HG03139 (cell line): ENCODE data around the gene ETF1.
"Not testable (repeated sequence)": the region's sequence is repeated elsewhere in the genome, so short reads cannot be mapped to it uniquely, and the experiment has no call there.

Source experiments
- ATAC-seq: cut with Tn5 transposase; IDR thresholded peaks from one replicate; pipeline ENCODE4 v1.9.1; 2021; ENCODE audit not compliant: unreplicated experiment

The ETF1 gene

DNA sequence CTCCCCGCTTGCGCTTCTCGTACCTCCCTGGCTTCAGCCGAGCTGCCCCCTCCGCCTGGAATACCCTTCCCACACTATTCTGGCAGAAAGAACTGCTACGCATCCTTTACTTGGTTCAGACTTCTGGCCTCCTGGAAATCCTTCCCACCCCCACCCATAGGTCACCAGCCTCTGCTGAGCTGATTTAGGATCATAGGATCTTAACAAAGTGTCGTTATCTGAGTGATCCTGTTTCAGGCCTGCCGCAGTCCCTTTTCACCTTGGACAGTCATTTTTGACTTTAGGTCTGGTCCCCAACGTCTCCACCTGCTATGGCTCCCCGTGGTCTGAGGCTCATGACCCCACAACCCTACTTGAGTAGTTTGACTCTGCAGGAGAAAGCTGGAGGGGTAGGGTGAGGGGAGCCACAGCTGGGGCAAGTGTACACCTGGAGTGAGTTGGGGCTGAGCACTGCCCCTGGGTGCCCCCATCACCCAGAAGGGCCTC lies 50.4 kb downstream of the ETF1 start:
- ATAC-seq, result no peak

DNA sequence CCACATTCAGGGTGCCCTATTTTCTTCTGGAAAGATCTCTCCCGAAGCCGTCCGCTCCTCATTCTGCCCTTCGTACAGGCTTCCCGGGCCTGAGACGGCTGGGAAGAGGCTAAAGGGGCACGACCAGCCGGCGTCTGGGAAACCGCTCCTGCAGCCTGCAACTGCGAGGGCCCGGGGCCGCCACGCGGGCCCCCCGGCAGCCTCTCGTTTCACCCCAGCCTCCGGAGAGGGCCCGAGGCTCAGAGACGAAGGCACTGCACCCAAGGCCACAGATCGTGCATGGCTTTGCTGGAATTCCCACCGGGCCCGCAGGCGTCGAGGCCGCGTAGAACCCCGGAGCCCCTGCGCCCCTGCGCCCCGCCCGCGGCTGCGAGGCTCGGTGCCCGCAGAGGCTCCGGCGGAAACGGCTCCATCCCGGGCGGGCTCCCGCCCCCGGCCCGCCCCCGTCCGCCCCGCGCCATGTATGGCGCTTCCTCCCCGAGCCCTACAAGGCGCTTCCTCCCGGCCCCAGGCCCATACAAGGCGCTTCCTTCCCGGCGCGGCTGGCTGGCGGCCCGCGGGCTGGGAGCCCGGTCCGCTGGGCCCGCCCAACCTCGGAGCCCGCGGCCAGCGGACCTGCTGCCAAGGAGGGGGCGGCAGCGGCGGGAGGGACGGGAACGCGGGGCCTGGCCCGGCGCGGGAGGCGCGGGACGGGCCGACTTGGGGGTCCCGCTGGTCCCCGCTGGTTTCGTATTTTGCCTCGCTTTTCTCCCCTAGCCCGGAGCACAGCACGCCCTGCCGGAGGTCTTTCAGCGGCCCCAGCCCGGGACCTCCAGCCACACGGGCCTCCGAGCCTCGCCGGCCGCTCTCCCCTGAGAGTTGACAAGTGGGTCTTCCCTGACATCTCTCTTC lies 51.1 kb downstream of the ETF1 start:
- peak; percentile 95 for ATAC-seq

DNA sequence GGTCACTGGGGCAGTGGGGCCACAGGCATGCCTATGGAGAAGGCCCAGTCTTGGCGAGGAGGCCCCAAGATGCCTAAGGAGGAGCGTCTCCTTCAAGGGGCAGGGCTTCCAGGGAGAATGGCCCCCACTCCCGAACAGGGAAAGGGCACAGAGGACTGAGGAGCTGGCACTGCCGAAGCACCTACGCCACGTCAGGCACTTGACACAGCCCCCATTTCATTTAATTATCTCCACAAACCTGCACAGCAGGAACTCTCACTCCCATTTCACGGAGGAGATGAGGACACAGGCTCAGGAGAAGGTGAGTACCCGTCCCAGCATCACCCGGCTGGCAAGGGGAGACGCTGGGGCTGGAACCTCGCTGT lies 51.8 kb downstream of the ETF1 start:
- ATAC-seq, result no peak

DNA sequence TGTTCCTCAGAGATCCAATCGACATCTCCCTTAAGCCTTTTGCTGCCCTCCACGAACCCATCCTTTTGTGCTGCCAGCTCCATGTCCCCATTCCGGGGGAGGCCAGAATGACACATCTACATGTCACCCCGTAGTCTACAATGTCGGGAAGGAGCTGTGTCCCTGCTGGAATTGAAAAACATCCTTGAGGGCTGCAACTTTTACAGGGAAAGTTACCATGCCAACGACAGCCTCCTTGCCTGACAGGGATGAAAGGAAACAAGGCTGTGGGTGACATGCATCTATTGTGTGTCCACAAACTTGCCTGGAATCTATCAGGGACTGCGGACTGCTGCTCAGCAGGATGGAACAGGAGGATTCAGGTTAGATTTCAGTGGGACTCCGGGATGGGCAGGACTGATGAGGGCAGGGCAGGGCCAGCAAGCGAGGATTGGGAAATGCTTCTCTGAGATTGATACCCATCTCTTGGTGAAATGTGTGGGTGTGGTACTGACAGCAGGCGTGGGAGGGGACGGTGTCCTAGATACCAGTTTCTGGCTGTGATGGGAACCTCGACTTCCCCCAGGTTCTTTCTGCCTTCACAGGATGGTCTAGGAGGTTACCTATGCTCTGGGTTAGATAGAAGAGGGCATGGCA lies 52.3 kb downstream of the ETF1 start:
- ATAC-seq, result no peak

DNA sequence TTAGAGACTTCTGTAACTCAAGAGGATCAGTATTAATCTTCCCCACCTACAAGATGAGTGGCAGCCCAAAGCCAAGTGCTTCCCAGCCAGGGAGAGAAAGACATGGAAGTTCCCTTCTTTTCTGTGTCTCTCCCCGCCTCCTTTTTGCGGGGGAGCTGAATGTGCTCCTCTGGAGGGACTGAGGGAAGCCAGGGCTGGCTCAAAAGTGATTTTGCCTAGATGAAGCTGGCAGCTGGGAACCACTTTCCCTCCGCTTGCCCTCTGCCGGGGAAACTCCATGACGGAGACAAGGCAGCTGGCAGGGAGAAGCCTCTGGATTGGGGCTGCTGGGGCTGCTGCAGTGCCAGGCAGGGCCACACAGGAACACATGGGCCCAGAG lies 53.4 kb downstream of the ETF1 start:
- ATAC-seq, result no peak

DNA sequence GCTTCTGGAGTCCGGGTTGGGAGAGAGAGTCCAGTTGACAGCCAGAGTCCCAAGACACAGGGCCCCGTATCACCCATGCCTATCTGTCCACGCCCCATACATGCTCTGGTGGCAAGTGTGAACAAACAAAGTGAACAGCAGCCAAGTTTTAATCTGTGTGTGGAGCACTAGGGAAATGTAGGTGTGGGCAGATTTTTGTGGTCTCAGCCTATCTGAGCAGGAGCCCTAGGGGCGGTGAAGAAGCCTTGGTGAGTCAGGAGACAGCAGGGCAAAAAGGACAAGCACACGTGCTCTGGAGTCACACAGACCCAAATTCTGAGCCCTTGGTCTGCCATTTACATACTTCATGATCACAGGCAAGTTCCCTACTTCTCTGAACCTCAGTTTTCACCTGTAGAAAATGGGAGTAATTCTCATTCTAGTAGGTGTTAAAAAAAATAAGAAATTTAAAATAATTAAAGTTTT lies 54.5 kb downstream of the ETF1 start:
- ATAC-seq, result no peak

DNA sequence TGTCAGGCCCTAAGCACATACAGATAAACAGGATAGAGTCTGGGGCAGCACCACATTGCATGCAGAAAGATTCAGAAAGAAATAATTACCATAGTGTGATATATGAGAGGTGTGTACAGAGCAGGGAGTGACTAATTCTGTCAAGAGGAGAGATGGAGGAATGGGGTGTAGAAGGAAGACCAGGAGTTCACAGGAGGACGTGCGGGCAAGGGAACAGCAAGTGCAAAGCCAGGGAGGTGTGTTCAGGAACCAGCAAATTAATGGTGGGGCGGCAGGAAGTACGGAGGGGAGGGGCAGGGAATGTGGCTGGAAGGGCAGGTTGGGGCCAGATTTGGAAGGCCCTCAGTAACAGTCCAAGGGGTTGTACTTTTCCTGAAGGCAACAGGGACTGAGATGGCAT lies 60.4 kb downstream of the ETF1 start:
- ATAC-seq, result no peak

DNA sequence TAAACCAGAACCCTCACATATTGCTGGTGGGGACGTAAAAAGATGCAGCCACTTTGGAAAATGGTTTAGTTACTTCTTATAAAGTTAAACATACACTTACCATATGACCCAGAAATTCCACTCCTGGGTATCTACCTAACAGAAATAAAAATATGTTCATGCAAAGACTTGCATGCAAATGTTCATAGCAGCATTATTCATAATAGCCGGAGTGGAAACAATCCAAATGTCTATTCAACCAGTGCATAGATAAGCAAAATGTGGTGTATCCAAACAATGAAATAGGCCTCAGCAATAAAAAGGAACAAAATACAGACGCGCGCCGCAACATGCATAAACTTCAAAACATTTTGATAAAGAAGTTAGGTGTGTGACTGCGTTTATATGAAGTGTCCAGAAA lies 66.1 kb downstream of the ETF1 start:
- no peak for ATAC-seq

DNA sequence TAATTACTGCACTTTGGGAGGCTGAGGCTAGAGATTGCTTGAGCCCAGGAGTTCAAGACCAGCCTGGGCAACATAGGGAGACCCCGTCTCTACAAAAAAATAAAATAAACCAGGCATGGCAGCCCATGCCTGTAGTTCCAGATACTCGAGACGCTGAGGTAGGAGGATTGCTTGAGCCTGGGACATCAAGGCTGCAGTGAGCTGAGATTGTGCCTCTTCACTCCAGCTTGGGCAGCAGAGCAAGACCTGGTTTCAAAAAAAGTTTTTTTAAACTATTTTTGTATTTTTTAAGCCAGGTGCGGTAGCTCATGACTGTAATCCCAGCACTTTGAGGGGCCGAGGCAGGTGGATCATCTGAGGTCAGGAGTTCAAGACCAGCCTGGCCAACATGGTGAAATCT lies 69.9 kb downstream of the ETF1 start:
- ATAC-seq, result not testable (repeated sequence)

DNA sequence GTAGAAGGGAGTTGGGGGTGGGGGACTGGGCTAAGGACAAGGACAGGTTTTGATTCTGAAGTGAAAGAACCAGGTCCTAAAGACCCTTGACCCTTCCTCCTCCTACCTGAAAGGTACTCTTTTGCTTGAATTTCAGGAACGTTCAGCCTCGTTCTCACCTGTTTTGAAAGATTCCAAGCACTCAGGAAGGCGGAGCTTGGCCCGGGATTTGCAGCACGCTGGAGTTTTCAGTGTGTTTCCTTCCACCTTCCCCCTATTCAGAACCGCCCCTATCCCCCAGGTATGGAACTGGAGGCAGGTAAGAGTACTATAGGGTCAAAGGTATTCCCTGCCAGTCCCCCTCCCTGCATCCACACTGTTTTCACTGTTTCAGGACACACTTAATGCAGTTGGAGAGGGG lies 70.7 kb downstream of the ETF1 start:
- ATAC-seq, result no peak

DNA sequence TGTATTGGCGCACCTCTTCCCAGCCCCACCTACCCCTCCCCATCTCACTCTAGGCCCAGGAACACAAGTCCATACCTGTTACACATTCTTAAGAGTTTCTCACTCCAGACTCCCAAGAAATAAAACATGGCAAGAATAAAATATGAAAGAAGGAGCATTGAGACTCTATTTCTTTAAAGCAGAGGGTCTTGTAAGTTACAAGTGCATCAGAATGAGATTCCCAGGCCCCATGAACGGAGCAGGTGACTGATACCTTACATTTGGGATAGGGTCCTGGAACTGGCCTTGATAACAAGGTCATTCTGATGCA lies 72.0 kb downstream of the ETF1 start:
- ATAC-seq, result no peak

DNA sequence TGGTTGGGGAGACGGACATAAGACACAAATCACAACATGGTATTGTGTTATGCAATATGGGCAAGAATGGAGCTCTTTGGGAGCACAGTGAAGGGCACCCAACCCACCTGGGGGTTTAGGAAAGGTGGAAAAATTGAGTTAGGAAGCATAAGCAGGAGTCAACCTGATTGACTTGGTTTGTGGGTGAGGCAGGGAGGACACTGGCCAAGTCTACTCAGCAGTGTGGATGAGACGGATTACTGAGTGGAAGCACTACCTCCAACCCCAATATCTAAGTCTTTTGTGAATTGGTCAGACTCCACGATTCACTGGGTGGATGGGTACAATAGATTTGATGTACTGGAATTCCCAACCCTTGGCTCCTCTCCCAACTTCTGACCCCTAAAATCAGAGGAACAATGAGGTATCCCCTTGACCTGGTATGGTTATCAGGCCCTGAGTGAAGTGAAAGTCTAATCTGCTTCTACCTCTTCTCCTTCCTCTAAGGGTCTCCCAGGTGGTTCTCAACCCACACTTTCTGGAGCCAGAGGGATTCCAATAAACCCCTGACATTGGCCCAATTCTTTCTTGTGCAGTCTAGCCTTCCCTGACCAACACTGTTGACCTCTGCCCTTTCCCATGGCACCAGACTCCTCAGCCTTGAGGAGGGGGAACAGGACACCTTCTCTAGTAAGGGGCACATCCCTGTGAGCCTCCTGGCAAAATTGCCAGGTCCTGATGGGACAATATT lies 72.5 kb downstream of the ETF1 start:
- no peak for ATAC-seq

DNA sequence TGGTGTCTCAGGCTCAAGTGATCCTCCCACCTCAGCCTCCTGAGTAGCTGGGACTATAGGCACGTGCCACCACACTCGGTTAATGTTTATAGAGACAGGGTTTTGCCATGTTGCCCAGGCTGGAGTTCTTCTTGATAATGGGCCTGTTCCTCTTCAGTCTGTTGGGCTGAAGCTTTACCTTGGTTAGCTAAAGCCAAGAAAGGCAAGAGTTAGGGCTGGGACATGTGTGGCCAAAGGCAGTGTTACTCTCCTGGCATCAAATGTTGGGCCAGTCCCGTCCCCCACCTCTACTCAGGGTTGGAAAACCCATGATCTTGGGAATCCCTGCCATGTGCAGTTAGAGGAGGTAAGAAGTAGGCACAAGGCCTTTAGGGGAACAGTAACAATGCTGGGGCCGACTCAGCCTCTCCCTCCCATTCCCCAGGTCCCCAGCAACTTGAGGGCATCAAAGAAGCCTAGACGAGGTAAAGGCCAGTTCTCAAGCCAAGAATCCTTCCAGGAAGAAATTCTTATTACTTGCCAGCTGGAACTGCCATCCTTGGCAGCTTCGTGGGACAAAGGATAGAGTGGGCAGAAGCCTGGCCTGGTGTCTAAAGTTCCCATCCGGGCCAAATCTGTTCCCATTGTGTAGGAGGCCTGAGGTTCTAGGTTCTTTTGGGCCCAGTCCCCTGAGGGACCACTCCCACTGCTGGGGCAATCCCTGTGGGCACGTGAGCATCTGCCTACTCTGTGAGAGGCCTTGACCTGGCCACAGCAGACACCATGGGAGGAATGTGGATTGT lies 73.3 kb downstream of the ETF1 start:
- no peak for ATAC-seq

DNA sequence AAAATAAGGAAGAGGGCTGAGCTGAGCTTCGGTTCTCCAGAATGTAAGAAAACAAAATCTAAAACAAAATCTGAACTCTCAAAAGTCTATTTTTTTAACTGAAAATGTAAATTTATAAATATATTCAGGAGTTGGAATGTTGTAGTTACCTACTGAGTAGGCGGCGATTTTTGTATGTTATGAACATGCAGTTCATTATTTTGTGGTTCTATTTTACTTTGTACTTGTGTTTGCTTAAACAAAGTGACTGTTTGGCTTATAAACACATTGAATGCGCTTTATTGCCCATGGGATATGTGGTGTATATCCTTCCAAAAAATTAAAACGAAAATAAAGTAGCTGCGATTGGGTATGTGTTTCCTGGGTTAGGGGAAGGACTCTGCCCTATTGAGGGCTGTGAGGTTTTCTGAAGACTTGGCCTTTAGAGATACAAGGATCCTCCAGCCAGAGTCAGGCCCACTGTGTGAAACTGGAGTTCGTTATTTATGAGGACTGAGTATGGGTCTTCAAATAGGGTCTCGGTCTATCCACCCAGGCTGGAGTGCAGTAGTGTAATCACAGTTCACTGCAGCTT lies 74.0 kb downstream of the ETF1 start:
- no peak for ATAC-seq

DNA sequence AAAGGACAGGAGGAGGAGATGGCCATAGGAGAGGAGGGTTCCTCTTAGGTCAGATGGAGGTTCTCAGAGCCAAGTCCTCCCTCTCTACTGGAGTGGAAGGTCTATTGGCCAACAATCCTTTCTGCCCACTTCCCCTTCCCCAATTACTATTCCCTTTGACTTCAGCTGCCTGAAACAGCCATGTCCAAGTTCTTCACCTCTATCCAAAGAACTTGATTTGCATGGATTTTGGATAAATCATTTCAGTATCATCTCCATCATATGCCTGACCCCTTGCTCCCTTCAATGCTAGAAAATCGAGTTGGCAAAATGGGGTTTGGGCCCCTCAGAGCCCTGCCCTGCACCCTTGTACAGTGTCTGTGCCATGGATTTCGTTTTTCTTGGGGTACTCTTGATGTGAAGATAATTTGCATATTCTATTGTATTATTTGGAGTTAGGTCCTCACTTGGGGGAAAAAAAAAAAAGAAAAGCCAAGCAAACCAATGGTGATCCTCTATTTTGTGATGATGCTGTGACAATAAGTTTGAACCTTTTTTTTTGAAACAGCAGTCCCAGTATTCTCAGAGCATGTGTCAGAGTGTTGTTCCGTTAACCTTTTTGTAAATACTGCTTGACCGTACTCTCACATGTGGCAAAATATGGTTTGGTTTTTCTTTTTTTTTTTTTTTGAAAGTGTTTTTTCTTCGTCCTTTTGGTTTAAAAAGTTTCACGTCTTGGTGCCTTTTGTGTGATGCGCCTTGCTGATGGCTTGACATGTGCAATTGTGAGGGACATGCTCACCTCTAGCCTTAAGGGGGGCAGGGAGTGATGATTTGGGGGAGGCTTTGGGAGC lies 74.7 kb downstream of the ETF1 start:
- no peak for ATAC-seq

DNA sequence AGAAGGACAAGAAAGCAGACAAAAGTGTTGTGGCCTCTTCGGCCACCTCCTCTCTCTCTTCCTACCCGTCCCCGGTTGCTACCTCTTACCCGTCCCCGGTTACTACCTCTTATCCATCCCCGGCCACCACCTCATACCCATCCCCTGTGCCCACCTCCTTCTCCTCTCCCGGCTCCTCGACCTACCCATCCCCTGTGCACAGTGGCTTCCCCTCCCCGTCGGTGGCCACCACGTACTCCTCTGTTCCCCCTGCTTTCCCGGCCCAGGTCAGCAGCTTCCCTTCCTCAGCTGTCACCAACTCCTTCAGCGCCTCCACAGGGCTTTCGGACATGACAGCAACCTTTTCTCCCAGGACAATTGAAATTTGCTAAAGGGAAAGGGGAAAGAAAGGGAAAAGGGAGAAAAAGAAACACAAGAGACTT lies 75.3 kb downstream of the ETF1 start:
- no peak for ATAC-seq

DNA sequence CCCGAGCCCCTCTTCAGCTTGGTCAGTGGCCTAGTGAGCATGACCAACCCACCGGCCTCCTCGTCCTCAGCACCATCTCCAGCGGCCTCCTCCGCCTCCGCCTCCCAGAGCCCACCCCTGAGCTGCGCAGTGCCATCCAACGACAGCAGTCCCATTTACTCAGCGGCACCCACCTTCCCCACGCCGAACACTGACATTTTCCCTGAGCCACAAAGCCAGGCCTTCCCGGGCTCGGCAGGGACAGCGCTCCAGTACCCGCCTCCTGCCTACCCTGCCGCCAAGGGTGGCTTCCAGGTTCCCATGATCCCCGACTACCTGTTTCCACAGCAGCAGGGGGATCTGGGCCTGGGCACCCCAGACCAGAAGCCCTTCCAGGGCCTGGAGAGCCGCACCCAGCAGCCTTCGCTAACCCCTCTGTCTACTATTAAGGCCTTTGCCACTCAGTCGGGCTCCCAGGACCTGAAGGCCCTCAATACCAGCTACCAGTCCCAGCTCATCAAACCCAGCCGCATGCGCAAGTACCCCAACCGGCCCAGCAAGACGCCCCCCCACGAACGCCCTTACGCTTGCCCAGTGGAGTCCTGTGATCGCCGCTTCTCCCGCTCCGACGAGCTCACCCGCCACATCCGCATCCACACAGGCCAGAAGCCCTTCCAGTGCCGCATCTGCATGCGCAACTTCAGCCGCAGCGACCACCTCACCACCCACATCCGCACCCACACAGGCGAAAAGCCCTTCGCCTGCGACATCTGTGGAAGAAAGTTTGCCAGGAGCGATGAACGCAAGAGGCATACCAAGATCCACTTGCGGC lies 75.9 kb downstream of the ETF1 start:
- ATAC-seq, result no peak

DNA sequence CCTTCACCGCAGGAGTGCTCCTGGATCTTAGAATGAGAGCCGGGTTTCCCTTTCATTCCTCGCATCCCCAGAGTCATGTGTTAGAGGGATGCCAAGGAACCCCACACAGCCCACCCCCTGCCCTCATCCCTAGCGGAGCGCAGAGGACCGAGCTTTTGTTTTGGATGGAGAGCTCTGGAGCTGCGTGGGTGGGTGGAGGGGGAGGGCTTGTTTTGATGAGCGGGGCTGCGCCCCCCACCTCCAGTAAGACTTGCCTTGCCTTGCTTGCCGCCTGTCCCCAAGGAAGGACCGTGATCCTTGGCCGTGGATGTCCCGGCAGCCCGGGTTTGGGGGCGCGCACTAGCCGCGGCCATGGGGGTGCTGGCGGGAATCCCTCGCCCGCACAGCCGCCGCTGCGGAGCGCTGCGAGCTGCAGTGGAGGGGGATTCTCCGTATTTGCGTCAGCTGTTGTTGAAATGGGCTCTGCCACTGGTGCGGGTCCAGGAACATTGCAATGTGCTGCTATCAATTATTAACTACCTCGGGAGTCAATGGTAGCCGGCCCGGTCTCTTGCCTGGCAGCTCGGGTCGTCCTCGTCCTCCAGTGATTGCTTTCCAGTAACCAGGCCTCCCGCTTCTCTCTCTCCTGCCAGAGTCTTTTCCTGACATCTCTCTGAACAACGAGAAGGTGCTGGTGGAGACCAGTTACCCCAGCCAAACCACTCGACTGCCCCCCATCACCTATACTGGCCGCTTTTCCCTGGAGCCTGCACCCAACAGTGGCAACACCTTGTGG lies 76.7 kb downstream of the ETF1 start:
- ATAC-seq, result no peak
